B cell (primary cell): ENCODE data around the gene NR2E1. TPM values are rescaled to one million over a fixed set of nuclear protein-coding genes. Genes with fewer than 3 reads are reported as not detected.

Experiments
- ATAC-seq: fragments of 200-7000 bp; cut with Tn5 transposase; one replicate; pipeline ENCODE4 v1.10.0; 2021; ENCODE audit warnings: low read depth, mild to moderate bottlenecking, moderate number of reproducible peaks, moderate library complexity
- CTCF ChIA-PET: fragments of 350-600 bp; sonication (Branson Sonifier 250); formaldehyde crosslinking; loops from one replicate; lab custom pipeline; 2021; ENCODE audit warnings: antibody characterized with exemption, inconsistent platforms; lab: Charles Lee
- POLR2A ChIA-PET: fragments of 350-600 bp; sonication (Branson Sonifier 250); formaldehyde crosslinking; loops from one replicate; lab custom pipeline; 2021; ENCODE audit warnings: antibody characterized with exemption; lab: Charles Lee
- DNase-seq: peaks from one replicate; pipeline ENCODE4 v3.0.0; 2013
- H2AFZ ChIP-seq: 2 replicates; pipeline ENCODE4 v1.6.1; 2012; ENCODE audit warnings: mild to moderate bottlenecking, low read depth, low read length; ENCODE audit not compliant: insufficient read depth, poor library complexity, severe bottlenecking
- H3K27ac ChIP-seq, 2 donors: 1 replicate in 1 of 2; 2 replicates in 1 of 2; pipeline ENCODE4 v1.5.1; 2012 to 2013; ENCODE audit warnings: low read length in 2 of 2, mild to moderate bottlenecking in 2 of 2, moderate library complexity in 1 of 2
- H3K27me3 ChIP-seq, 4 experiments: fragments of 200-600 bp in 1 of 4; sonication (generic) in 1 of 4; replicated peaks in 1 of 4; 1 replicate in 2 of 4; 2 replicates in 2 of 4; pipeline versions ENCODE4 v1.6.1 to v1.7.0; 2013 to 2016; ENCODE audit warnings: low read length in 3 of 4, mild to moderate bottlenecking in 2 of 4, mixed read lengths in 1 of 4, moderate library complexity in 1 of 4; ENCODE audit not compliant: insufficient read depth in 4 of 4, control insufficient read depth in 3 of 4; ENCODE audit errors: control extremely low read depth in 1 of 4
- H3K36me3 ChIP-seq, 2 experiments: replicated peaks in 1 of 2; 1 replicate in 1 of 2; 2 replicates in 1 of 2; pipeline versions ENCODE4 v1.6.1 to v1.7.1; 2013; ENCODE audit warnings: low read length in 1 of 2; ENCODE audit not compliant: insufficient read depth in 2 of 2, control insufficient read depth in 1 of 2; ENCODE audit errors: control extremely low read depth in 1 of 2, extremely low read depth in 1 of 2
- H3K4me1 ChIP-seq, 2 donors: fragments of 200-600 bp in 1 of 2; sonication (generic) in 1 of 2; 1 replicate in 1 of 2; 2 replicates in 1 of 2; pipeline versions ENCODE4 v1.5.1 to v1.6.1; 2013 to 2017; ENCODE audit warnings: low read length in 2 of 2; ENCODE audit not compliant: control insufficient read depth in 2 of 2, insufficient read depth in 2 of 2
- H3K4me2 ChIP-seq: replicated peaks from 2 replicates; pipeline ENCODE3; 2012; ENCODE audit warnings: mild to moderate bottlenecking, low read depth, low read length; ENCODE audit not compliant: poor library complexity, severe bottlenecking
- H3K4me3 ChIP-seq, 5 experiments: fragments of 200-600 bp in 1 of 5; sonication (generic) in 1 of 5; 1 replicate in 3 of 5; 2 replicates in 2 of 5; pipeline versions ENCODE4 v1.5.1 to v1.7.0; 2011 to 2016; ENCODE audit warnings: low read length in 4 of 5, mild to moderate bottlenecking in 4 of 5, low read depth in 2 of 5, control low read depth in 1 of 5, moderate library complexity in 1 of 5; ENCODE audit not compliant: insufficient read depth in 1 of 5; ENCODE audit errors: control extremely low read depth in 1 of 5, extremely low read depth in 1 of 5
- H3K79me2 ChIP-seq: fragments of 200-600 bp; sonication (generic); one replicate; pipeline ENCODE4 v1.6.0; 2016; ENCODE audit warnings: low read length; ENCODE audit not compliant: control insufficient read depth, insufficient read depth
- H3K9ac ChIP-seq: fragments of 200-600 bp; sonication (generic); 2 replicates; pipeline ENCODE4 v1.6.1; 2017; ENCODE audit warnings: mild to moderate bottlenecking, low read length, moderate library complexity
- H3K9me3 ChIP-seq, 3 donors: one replicate each; pipeline versions ENCODE4 v1.6.1 to v1.7.1; 2013; ENCODE audit warnings: low read length in 2 of 3; ENCODE audit not compliant: control insufficient read depth in 2 of 3, insufficient read depth in 1 of 3; ENCODE audit errors: control extremely low read depth in 1 of 3
- H4K20me1 ChIP-seq: 2 replicates; pipeline ENCODE4 v1.6.0; 2012; ENCODE audit warnings: mild to moderate bottlenecking, low read length; ENCODE audit not compliant: insufficient read depth, control insufficient read depth, poor library complexity, severe bottlenecking
- H3K27ac Mint-ChIP-seq: one replicate; pipeline ENCODE4 v1.8.0; 2021; ENCODE audit warnings: mixed read lengths
- H3K27me3 Mint-ChIP-seq: one replicate; pipeline ENCODE4 v1.8.0; 2021; ENCODE audit warnings: mixed read lengths
- H3K4me1 Mint-ChIP-seq: one replicate; pipeline ENCODE4 v1.8.0; 2021; ENCODE audit warnings: mixed read lengths
- H3K4me3 Mint-ChIP-seq: one replicate; pipeline ENCODE4 v1.8.0; 2021; ENCODE audit warnings: mixed read lengths
- H3K9me3 Mint-ChIP-seq: one replicate; pipeline ENCODE4 v1.8.0; 2022; ENCODE audit warnings: mixed read lengths; ENCODE audit not compliant: insufficient read depth
- EZH2 ChIP-seq: IDR thresholded peaks from 2 replicates; pipeline ENCODE4 v1.6.1; 2012; ENCODE audit warnings: borderline replicate concordance, low read depth, mild to moderate bottlenecking, moderate library complexity, low read length; ENCODE audit not compliant: insufficient read depth, poor library complexity, severe bottlenecking
- WGBS: methylation state at CpG from one replicate; pipeline ENCODE4 v1.1.5; 2013; ENCODE audit warnings: missing lambda C conversion rate; ENCODE audit not compliant: insufficient coverage; 5-methylcytosine and 5-hydroxymethylcytosine counted together
- intact Hi-C: fragments of 100-400 bp; cut with micrococcal nuclease; formaldehyde crosslinking; loops from one replicate; pipeline ENCODE4 v1.10.0; 2022
- polyA plus RNA-seq: library from polyadenylated mRNA; depleted of rRNA; stranded (reverse); fragments of >200 nt; gene quantifications from 2 replicates; pipeline ENCODE4 v1.2.3, GENCODE V29; 2012
- total RNA-seq, 2 donors: library from RNA; stranded (reverse); fragments of 120-200 nt in 1 of 2; gene quantifications; 1 replicate in 1 of 2; 2 replicates in 1 of 2; pipeline versions ENCODE4 v1.2.3 to v1.2.4, GENCODE V29; 2013 to 2022
- TF ChIP-seq, protein P1 (sequence below): fragments of 200-600 bp; IDR thresholded peaks from one replicate; pipeline ENCODE4 v1.8.0; 2022; ENCODE audit warnings: antibody characterized with exemption, mild to moderate bottlenecking

NR2E1 gene
- total and polyA plus RNA-seq, 2 donors (not counting 1 experiment from before 2014, with no cell fraction given): not detected

DNA sequence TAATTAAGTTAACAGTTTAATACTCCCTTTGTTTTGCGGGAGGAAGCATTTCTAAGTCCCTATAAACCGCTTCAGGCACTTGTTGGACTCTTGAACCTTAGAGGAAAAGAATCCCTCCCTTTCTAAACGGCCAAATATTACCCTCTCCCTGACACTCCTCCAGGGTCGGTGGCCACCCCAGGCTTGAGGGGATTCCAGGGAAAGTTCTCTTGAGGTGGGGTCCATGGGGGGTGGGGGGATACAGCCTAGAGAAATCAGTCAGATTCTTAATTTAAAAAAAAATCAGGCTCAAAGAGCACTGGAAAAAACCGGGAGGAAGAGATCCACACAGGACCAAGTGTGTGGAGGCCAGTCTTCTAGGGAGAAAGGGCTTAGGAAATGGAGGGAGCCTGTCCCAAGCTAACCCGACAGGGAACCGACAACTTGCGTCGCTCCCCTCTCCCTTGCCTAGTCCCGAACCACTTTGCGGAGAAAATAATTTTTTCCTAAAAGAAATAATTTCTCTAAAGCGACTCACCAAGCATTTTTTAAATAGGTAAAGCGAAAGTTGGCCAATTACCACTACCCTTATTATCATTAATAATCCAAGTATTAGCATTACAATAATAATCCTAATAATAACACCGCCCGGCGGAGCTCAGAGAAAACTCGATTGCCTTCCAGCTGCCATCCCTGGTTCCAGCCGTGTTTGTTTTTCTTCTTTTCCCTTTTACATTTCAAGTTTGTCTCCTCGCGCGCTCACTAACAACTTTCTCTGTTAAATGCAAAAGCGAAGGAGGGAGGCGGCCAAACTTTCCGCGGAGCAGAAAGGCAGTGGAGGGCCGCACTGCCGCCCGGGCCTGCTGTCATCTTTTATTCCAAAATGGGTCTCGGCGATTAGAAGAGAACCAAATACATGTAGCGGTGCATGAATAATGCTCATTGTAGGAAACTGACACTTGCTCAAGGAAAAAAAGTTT is 4.8 kb downstream of the NR2E1 start:
- H3K9me3 ChIP-seq: peaks cover 0 to 76% (median 15%) of the 10 kb centered on the region in 3 donors
- peaks cover 59 to 80% of the 10 kb centered on the region in 2 donors for H3K4me1 ChIP-seq
- H3K4me3 ChIP-seq: no peak overlapping the region
- Mint-ChIP-seq H3K9me3 (no peaks in the 10 kb centered on the region), H3K27me3 (peaks cover 68% of the 10 kb centered on the region), H3K4me3 (no peak overlapping the region), H3K27ac (peak overlapping the region; percentile 42), H3K4me1 (peaks cover 56% of the 10 kb centered on the region)
- WGBS: 15% methylated on average over 23 of the region's 31 CpGs
- H3K4me2 ChIP-seq: no peak overlapping the region
- TF ChIP-seq EZH2: peak; percentile 87
- TF ChIP-seq, protein P1, sequence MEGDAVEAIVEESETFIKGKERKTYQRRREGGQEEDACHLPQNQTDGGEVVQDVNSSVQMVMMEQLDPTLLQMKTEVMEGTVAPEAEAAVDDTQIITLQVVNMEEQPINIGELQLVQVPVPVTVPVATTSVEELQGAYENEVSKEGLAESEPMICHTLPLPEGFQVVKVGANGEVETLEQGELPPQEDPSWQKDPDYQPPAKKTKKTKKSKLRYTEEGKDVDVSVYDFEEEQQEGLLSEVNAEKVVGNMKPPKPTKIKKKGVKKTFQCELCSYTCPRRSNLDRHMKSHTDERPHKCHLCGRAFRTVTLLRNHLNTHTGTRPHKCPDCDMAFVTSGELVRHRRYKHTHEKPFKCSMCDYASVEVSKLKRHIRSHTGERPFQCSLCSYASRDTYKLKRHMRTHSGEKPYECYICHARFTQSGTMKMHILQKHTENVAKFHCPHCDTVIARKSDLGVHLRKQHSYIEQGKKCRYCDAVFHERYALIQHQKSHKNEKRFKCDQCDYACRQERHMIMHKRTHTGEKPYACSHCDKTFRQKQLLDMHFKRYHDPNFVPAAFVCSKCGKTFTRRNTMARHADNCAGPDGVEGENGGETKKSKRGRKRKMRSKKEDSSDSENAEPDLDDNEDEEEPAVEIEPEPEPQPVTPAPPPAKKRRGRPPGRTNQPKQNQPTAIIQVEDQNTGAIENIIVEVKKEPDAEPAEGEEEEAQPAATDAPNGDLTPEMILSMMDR: no peak
- no peak overlapping the region for H3K9ac ChIP-seq
- CTCF ChIA-PET: interaction anchor here (3.4 kb wide), 1 partner anchor 321 kb away, joined by 13 read pairs; no protein-coding TSS in a partner anchor
- ATAC-seq: no peak
- no peaks in the 10 kb centered on the region for H3K36me3 ChIP-seq
- intact Hi-C loops: no loop called here
- no peak overlapping the region for H2AFZ ChIP-seq
- peaks cover 13% of the 10 kb centered on the region for H4K20me1 ChIP-seq
- DNase-seq: peak; percentile 45
- H3K27me3 ChIP-seq: peaks cover 3 to 95% (median 85%) of the 10 kb centered on the region in 4 experiments
- no peak overlapping the region for H3K27ac ChIP-seq
- H3K79me2 ChIP-seq: no peaks in the 10 kb centered on the region
- POLR2A ChIA-PET: no interaction called here
